ENCODE data around the gene ANO4.

GRCh38 chr12:101117842-101118241 is 323.3 kb downstream of the ANO4 start:
- TF ChIP-seq CTCF (IDR thresholded peaks at IDR 0.05 in 4 of 5, conservative IDR thresholded peaks at IDR 0.05 in 1 of 5), result no peak
- no peak for TF ChIP-seq POLR2A (IDR thresholded peaks at IDR 0.05)

Data from gastrocnemius medialis (tissue), 4 donors.